Omental fat pad (tissue), 4 donors: Measurements from ENCODE around the gene DCUN1D1. TPM values are rescaled to one million over a fixed set of nuclear protein-coding genes. Genes with fewer than 3 reads are reported as not detected.

Experiments used
- ATAC-seq: fragments of 150-250 bp; one replicate; pipeline ENCODE4 v1.9.1; 2016; ENCODE audit warnings: mild to moderate bottlenecking, moderate library complexity; ENCODE audit not compliant: low FRiP score
- DNase-seq: peaks from one replicate; pipeline ENCODE4 v3.0.0-alpha.2; 2019; ENCODE audit warnings: low spot score
- CTCF ChIP-seq, 3 donors: fragments of 450-650 bp; IDR thresholded peaks; one replicate each; pipeline ENCODE4 v1.5.1; 2016 to 2017; ENCODE audit warnings: antibody characterized with exemption in 3 of 3, mild to moderate bottlenecking in 3 of 3, moderate library complexity in 2 of 3
- total RNA-seq, 4 donors: library from RNA; depleted of rRNA; stranded (reverse); fragments of >200 nt; gene quantifications; one replicate each; pipeline ENCODE4 v1.1.0, GENCODE V29; 2016

Gene DCUN1D1
- total RNA-seq, 4 donors from 2014 or later: 19.5 to 27.7 (median 22.2) TPM

- no peak for ATAC-seq
- TF ChIP-seq CTCF (IDR thresholded peaks at IDR 0.05): no peak
Measured at GRCh38 chr3:182902236-182902635, 78.1 kb downstream of the DCUN1D1 start.

DNA sequence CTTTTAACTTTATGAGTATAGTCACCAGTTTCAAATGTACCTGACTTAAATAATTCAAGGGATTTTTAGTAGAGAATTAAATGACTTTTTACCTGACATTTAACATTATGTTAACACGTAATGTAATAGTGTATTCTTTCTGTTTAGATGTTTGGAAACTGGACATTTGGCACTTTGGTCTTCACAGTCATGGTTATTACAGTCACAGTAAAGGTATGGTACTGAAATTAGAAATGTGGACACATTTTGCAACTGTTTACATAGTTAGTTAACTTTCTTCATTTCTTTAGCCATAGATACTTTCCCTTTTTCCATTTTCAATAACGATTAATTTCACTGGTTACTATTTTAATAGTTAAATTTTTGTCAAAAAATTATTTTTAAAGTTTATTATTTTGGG, 83.8 kb downstream of the DCUN1D1 start:
- no peak for TF ChIP-seq CTCF (IDR thresholded peaks at IDR 0.05)
- ATAC-seq (no peak), DNase-seq (no peak)

More at GRCh38 chr3:182902236-182902635, 78.1 kb downstream of the DCUN1D1 start:
- no peak for DNase-seq

- no peak for TF ChIP-seq CTCF (IDR thresholded peaks at IDR 0.05)
- DNase-seq (no peak), ATAC-seq (no peak)
Measured at GRCh38 chr3:182895513-182896112, 84.7 kb downstream of the DCUN1D1 start.

DNA sequence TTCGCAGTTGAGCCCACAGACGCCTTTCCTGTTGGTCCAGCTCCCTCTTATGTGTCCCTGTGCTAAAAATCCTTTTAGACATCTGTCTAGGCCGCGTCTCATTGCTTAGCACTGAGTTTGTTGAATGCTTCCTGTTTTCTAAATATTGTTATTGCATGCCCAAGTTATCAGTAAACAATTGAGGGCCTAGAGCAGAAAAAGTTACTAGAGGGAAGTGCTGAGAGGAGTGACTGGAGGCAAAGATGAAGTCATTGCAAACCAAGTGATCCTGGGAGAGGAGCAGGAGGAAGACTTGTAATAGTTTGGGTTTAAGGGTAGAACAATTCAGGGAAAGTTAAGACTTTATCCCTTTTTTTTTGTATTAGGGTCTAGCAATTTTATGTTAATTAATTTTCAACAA, 88.1 kb downstream of the DCUN1D1 start:
- DNase-seq (no peak), ATAC-seq (no peak)
- TF ChIP-seq CTCF (IDR thresholded peaks at IDR 0.05): no peak

DNA sequence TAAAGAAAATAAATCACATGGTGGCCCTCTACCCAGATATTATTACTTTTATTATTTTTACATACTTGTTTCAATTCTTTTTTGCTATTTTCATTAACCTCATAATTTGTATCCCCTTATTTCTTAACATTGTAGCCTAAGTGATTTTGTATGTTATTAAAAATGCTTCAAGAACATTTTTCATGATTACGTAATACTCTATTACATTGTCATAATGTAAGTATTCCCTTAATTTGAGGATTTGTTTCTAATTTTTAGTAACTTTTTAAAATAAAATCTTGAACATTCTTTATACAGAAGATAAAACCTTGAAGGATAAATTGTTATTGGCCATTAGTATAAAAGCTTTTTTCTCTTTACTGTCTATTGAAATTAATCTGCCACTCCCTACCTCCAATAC, 89.0 kb downstream of the DCUN1D1 start:
- TF ChIP-seq CTCF (IDR thresholded peaks at IDR 0.05): no peak
- DNase-seq (no peak), ATAC-seq (no peak)

GRCh38 chr3:182889948-182890629, 90.2 kb downstream of the DCUN1D1 start:
- no peak for TF ChIP-seq CTCF (IDR thresholded peaks at IDR 0.05)
- ATAC-seq (no peak), DNase-seq (no peak)

Other genes with a start within 250 kb of the DCUN1D1 start
- gene ATP11B, start 187.0 kb downstream of the DCUN1D1 start, total RNA-seq: 100 to 1,000 TPM in 1 of 4 donors, 10 to 100 TPM in 3; 59.0 to 117 (median 75.7) TPM
- gene MCCC1, start 119.0 kb upstream of the DCUN1D1 start, total RNA-seq: 10 to 100 TPM; 37.5 to 68.2 (median 49.3) TPM
- under 1 TPM in 1 of 4 donors, not detected in 3; 0.37 TPM for gene LAMP3, start 182.2 kb upstream of the DCUN1D1 start, total RNA-seq